HT1080 (cell line): ENCODE data around the gene ADCYAP1R1. TPM values are rescaled to one million over a fixed set of nuclear protein-coding genes. Genes with fewer than 3 reads are reported as not detected.
A peak's percentile ranks its signal among the peaks of the same experiment; 100 is the strongest.

Source experiments
- DNase-seq: peaks from one replicate; pipeline ENCODE4 v3.0.0-alpha.2; 2015; ENCODE audit warnings: low read depth
- polyA plus RNA-seq, 2 experiments: library from polyadenylated mRNA; depleted of rRNA; stranded (reverse); fragments of >200 nt; gene quantifications; 2 replicates each; pipeline ENCODE4 v1.2.3, GENCODE V29; 2015
- total RNA-seq: library from RNA; depleted of rRNA; stranded (reverse); fragments of >200 nt; shearing (Covaris generic); gene quantifications from 2 replicates; pipeline ENCODE4 v1.2.3, GENCODE V29; 2014; rRNA removed

The ADCYAP1R1 gene
- 0.14 and 1.4 TPM in 2 replicates for total RNA-seq
- polyA plus RNA-seq (2015; cell fraction: cytosol; rRNA removed), result 0.17 and 0.23 TPM in 2 replicates
- polyA plus RNA-seq (2015; cell fraction: nucleus; rRNA removed), result 0.62 and 0.91 TPM in 2 replicates

GRCh38 chr7:31051598-31052486 lies at the start of gene ADCYAP1R1:
TSS of gene ADCYAP1R1 (plus strand) at chr7:31052308. CDS start at chr7:31063265, 10,957 bp downstream.
- DNase-seq, result no peak

GRCh38 chr7:31003097-31003496 lies 49.0 kb upstream of the ADCYAP1R1 start:
- DNase-seq, result no peak

GRCh38 chr7:31003721-31004120 lies 48.4 kb upstream of the ADCYAP1R1 start:
- DNase-seq, result peak; percentile 47

GRCh38 chr7:31004393-31004792 lies 47.7 kb upstream of the ADCYAP1R1 start:
- DNase-seq, result no peak

GRCh38 chr7:31006857-31007256 lies 45.3 kb upstream of the ADCYAP1R1 start:
- no peak for DNase-seq

- no peak for DNase-seq
Observed at GRCh38 chr7:31007634-31008033, 44.5 kb upstream of the ADCYAP1R1 start.

- DNase-seq, result no peak
Observed at GRCh38 chr7:31014826-31015225, 37.3 kb upstream of the ADCYAP1R1 start.

GRCh38 chr7:31017032-31017675 lies 35.0 kb upstream of the ADCYAP1R1 start:
- DNase-seq, result no peak

- no peak for DNase-seq
Observed at GRCh38 chr7:31017721-31018120, 34.4 kb upstream of the ADCYAP1R1 start.

- DNase-seq, result no peak
Observed at GRCh38 chr7:31019509-31019908, 32.6 kb upstream of the ADCYAP1R1 start.

- no peak for DNase-seq
Observed at GRCh38 chr7:31020161-31020560, 31.9 kb upstream of the ADCYAP1R1 start.

- DNase-seq, result no peak
Observed at GRCh38 chr7:31020652-31021051, 31.5 kb upstream of the ADCYAP1R1 start.

- DNase-seq, result no peak
Observed at GRCh38 chr7:31022117-31022516, 30.0 kb upstream of the ADCYAP1R1 start.

GRCh38 chr7:31022726-31023125 lies 29.4 kb upstream of the ADCYAP1R1 start:
- DNase-seq, result no peak

- DNase-seq, result no peak
Observed at GRCh38 chr7:31023877-31024276, 28.2 kb upstream of the ADCYAP1R1 start.

- no peak for DNase-seq
Observed at GRCh38 chr7:31027161-31027965, 24.7 kb upstream of the ADCYAP1R1 start.

- no peak for DNase-seq
Observed at GRCh38 chr7:31028006-31028405, 24.1 kb upstream of the ADCYAP1R1 start.

- no peak for DNase-seq
Observed at GRCh38 chr7:31028417-31028992, 23.6 kb upstream of the ADCYAP1R1 start.

- no peak for DNase-seq
Observed at GRCh38 chr7:31029251-31030042, 22.7 kb upstream of the ADCYAP1R1 start.

- DNase-seq, result no peak
Observed at GRCh38 chr7:31033674-31034300, 18.3 kb upstream of the ADCYAP1R1 start.
